ENCODE results near the gene TANK. TPM values are rescaled to one million over a fixed set of nuclear protein-coding genes. Genes with fewer than 3 reads are reported as not detected.

The TANK gene
- total and polyA plus RNA-seq, 2 of the 13 experiments (the other 11 are each of a cell fraction or from before 2014, with no cell fraction given), result 66.9 to 96.1 TPM

GRCh38 chr2:161273038-161273760 is 113.0 kb downstream of the TANK start (continued):
- no peak for TF ChIP-seq ZNF691 (CRISPR knock-in tag; IDR thresholded peaks at IDR 0.05; ENCODE audit: borderline replicate concordance, low read depth)
- no peak for TF ChIP-seq ZNF317 (CRISPR knock-in tag; IDR thresholded peaks at IDR 0.05)
- TF ChIP-seq MAFG (CRISPR knock-in tag; IDR thresholded peaks at IDR 0.05), result no peak
- TF ChIP-seq MYC (CRISPR knock-in tag; IDR thresholded peaks at IDR 0.05; ENCODE audit: borderline replicate concordance), result no peak
- peak; percentile 67; the same call in 1 of the 2 replicates for TF ChIP-seq RAD21 (CRISPR knock-in tag; IDR thresholded peaks at IDR 0.05)
- no peak for TF ChIP-seq ZNF678 (CRISPR knock-in tag; IDR thresholded peaks at IDR 0.05)
- no peak for TF ChIP-seq ZNF550 (CRISPR knock-in tag; IDR thresholded peaks at IDR 0.05; ENCODE audit: borderline replicate concordance)
- no peak for TF ChIP-seq KLF12 (CRISPR knock-in tag; IDR thresholded peaks at IDR 0.05; ENCODE audit: borderline replicate concordance)
- no peak for TF ChIP-seq RARG (CRISPR knock-in tag; IDR thresholded peaks at IDR 0.05; ENCODE audit: low read depth)
- no peak for TF ChIP-seq ZBTB44 (CRISPR knock-in tag; IDR thresholded peaks at IDR 0.05)
- TF ChIP-seq E2F2 (CRISPR knock-in tag; IDR thresholded peaks at IDR 0.05; ENCODE audit: borderline replicate concordance), result no peak
- TF ChIP-seq ZNF280B (CRISPR knock-in tag; IDR thresholded peaks at IDR 0.05; ENCODE audit: borderline replicate concordance), result no peak
- TF ChIP-seq HNRNPH1 (optimal IDR thresholded peaks at IDR 0.05; ENCODE audit: low read depth, low read length), result no peak
- no peak for TF ChIP-seq CEBPZ (IDR thresholded peaks at IDR 0.05; ENCODE audit: low read length)
- TF ChIP-seq KDM3A (CRISPR knock-in tag; IDR thresholded peaks at IDR 0.05; ENCODE audit: low read depth), result 0 out of 2 replicates have a peak, but pooled peaks have one; percentile 25

Data from HepG2 (cell line).